ENCODE results near the gene DTNA. TPM values are rescaled to one million over a fixed set of nuclear protein-coding genes. Genes with fewer than 3 reads are reported as not detected.
"Not testable (repeated sequence)": the region's sequence is repeated elsewhere in the genome, so short reads cannot be mapped to it uniquely, and the experiment has no call there.

Gene DTNA
- total RNA-seq, 1 donor from 2014 or later = 21.0 TPM

DNA sequence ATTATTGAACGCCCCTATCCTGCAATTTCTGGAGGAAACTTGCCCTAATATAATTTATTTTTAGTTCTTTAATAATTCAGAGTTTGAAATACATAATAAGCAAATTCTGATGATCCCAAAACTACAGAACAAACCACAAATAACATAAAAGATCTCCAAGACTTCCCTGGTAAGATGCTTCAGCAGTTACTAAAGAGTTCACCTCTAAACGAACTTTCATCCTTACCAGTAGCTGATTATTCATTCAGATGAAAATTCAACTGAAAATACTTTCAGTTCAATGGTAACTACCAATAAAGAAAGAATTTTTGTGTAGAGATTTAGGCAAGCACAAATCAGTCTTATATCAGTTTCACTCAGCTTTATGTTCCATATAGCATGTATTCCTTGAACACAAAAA, 201.0 kb downstream of the DTNA start:
- no peaks in the 10 kb centered on the region for H3K9me3 ChIP-seq
- H3K36me3 ChIP-seq = no peaks in the 10 kb centered on the region
- ATAC-seq = no peak
- intact Hi-C loops (cut with DNase I) = no loop called here
- H3K4me1 ChIP-seq = no peaks in the 10 kb centered on the region
- H3K27me3 ChIP-seq (ENCODE audit: low read depth) = no peaks in the 10 kb centered on the region
- H3K27ac ChIP-seq = no peak overlapping the region
- TF ChIP-seq, protein P1, sequence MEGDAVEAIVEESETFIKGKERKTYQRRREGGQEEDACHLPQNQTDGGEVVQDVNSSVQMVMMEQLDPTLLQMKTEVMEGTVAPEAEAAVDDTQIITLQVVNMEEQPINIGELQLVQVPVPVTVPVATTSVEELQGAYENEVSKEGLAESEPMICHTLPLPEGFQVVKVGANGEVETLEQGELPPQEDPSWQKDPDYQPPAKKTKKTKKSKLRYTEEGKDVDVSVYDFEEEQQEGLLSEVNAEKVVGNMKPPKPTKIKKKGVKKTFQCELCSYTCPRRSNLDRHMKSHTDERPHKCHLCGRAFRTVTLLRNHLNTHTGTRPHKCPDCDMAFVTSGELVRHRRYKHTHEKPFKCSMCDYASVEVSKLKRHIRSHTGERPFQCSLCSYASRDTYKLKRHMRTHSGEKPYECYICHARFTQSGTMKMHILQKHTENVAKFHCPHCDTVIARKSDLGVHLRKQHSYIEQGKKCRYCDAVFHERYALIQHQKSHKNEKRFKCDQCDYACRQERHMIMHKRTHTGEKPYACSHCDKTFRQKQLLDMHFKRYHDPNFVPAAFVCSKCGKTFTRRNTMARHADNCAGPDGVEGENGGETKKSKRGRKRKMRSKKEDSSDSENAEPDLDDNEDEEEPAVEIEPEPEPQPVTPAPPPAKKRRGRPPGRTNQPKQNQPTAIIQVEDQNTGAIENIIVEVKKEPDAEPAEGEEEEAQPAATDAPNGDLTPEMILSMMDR (IDR thresholded peaks at IDR 0.05) = no peak
- no peak for DNase-seq
- no peak overlapping the region for H3K4me3 ChIP-seq

DNA sequence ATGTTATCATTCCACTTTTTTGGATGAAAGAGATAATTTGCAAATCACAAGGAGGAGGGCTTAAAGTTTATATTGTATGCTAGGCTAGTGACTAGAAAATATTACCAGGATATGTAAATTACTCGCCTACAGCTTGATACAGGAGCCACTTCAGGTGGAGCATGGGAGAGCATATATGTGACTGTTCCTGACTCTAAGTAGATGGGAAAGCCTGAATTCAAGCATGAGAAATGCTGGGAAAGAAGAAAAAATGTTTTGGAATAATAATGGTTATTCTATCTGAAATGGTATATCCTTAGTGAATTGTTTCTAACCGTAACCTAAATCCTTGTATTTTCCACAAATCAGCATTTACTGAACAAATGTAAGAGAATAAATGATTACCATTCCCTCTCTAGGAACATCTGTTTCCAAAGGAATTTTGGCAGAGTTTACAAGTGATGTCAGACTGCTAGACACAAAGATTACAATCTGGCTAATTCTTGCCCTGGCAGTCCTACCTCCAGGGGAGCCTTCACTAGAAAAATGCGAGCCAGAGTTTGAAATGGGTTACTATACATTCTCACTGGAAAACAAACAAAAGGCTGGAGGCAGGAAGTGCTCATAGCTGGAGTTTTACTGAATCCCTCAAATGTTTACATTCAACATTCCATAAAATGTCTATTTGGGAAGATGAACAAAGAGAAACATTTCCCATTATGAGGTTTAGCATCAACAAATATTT, 201.7 kb downstream of the DTNA start:
- intact Hi-C loops (cut with DNase I) = no loop called here
- ATAC-seq (no peak), DNase-seq (no peak)
- no peaks in the 10 kb centered on the region for H3K27me3 ChIP-seq (ENCODE audit: low read depth)
- H3K4me3 ChIP-seq = no peak overlapping the region
- no peak overlapping the region for H3K27ac ChIP-seq
- no peaks in the 10 kb centered on the region for H3K4me1 ChIP-seq
- H3K36me3 ChIP-seq = no peaks in the 10 kb centered on the region
- H3K9me3 ChIP-seq = no peaks in the 10 kb centered on the region
- TF ChIP-seq, protein P1 (IDR thresholded peaks at IDR 0.05) = no peak

DNA sequence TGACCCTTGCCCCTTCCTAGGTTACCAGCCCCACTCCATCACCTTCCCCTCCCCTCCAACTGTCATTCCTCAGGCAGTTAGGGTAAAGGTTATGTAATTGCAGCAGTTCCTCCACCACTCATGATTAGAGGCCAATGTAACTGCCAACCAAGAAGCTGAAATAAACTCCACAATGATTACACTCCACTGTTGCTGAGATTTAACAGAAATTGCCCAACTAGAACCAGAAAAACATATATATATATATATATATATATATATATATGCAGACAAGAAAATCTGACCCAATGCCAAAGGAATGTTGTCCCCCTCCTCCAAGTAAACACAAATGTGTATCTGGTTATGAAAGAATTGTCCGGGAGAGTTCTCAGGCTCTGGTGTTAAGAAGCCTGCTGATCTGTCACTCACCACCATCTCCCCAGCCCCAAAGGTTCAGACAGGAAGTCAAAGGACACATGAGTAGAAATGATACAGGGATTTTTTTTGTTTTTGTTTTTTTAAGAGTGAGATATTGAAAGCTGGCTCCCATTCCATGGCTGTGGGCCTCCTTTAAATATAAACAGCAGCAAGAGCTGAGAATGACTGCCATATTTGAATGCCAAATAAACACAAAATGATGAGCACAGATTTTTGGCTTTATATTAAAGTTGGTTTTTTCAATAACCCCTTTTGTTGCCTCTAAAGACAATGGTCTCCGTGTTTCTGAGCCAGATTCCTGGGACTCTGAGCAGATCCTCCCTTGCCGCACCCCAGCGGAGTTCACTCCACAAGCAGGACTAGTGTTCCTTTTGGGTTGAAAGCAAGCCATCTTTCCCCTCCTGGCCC, 204.0 kb downstream of the DTNA start:
- H3K27ac ChIP-seq = no peak overlapping the region
- no peaks in the 10 kb centered on the region for H3K9me3 ChIP-seq
- no peaks in the 10 kb centered on the region for H3K36me3 ChIP-seq
- DNase-seq (no peak), ATAC-seq (no peak)
- no peak overlapping the region for H3K4me3 ChIP-seq
- intact Hi-C loops (cut with DNase I) = no loop called here
- TF ChIP-seq, protein P1 (IDR thresholded peaks at IDR 0.05) = no peak
- H3K4me1 ChIP-seq = no peaks in the 10 kb centered on the region
- H3K27me3 ChIP-seq (ENCODE audit: low read depth) = no peaks in the 10 kb centered on the region

DNA sequence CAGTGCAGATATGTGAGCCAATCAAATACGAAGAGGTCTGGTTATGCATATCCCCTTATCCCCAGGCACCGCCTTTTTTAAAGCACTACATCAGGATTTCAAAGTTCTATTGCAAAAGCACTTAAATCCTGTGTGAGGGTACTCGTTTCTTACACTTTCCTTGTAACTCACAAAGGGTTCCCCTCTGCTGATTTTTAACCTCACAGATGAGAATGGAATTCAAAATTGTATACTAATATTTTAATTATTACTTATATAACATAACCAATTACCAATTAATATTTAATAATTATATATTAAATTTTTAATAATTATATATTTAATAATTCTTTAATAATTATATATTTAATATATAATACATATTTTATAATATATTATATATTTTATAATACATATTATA, 204.9 kb downstream of the DTNA start:
- Histone ChIP-seq H3K9me3 (no peaks in the 10 kb centered on the region), H3K27me3 (ENCODE audit: low read depth) (no peaks in the 10 kb centered on the region), H3K4me3 (no peak overlapping the region), H3K27ac (no peak overlapping the region), H3K36me3 (no peaks in the 10 kb centered on the region), H3K4me1 (no peaks in the 10 kb centered on the region)
- ATAC-seq (no peak), DNase-seq (no peak)
- TF ChIP-seq, protein P1 (IDR thresholded peaks at IDR 0.05) = no peak
- intact Hi-C loops (cut with DNase I) = no loop called here

DNA sequence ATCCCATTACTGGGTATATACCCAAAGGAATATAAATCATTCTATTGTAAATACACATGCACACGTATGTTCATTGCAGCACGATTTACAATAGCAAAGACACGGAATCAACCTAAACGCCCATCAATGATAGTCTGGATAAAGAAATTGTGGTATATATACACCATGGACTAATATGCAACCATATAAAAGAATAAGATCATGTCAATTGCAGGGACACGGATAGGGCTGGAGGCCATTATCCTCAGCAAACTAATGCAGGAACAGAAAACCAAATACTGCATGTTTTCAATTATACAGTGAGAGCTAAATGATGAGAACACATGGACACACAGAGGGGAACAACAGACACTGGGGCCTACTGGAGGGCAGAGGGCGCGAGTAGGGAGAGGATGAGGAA, 206.4 kb downstream of the DTNA start:
- H3K27me3 ChIP-seq (ENCODE audit: low read depth); H3K4me1 ChIP-seq; H3K27ac ChIP-seq; ATAC-seq; intact Hi-C loops (cut with DNase I); H3K36me3 ChIP-seq; DNase-seq; H3K9me3 ChIP-seq; H3K4me3 ChIP-seq: not testable (repeated sequence)

DNA sequence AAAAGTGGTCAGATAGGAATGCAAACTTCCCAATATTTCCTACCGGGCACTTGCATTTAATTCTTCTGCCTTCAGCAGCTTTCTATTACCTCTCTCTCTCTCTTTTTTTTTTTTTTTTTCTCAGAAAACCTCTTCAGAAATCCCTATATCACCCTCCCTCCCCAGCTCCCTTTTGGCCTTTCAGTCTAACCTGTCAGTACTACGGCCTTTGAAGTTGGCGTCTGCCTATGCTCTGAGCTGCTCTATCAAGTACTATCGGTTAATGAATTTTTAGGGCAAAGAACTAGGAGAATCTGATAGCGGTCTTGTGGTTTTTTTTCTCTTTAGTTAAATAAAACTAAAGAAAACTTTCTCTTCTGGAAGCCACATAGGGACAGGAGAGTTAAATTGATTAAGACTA, 208.8 kb downstream of the DTNA start:
- no peak for DNase-seq
- TF ChIP-seq, protein P1 (IDR thresholded peaks at IDR 0.05) = no peak
- Histone ChIP-seq H3K27ac (no peak overlapping the region), H3K27me3 (ENCODE audit: low read depth) (no peaks in the 10 kb centered on the region), H3K4me3 (no peak overlapping the region), H3K36me3 (no peaks in the 10 kb centered on the region), H3K9me3 (no peaks in the 10 kb centered on the region), H3K4me1 (no peaks in the 10 kb centered on the region)
- intact Hi-C loops (cut with DNase I) = no loop called here
- ATAC-seq = no peak
